ENCODE data around the gene C1R.

C1R gene

DNA sequence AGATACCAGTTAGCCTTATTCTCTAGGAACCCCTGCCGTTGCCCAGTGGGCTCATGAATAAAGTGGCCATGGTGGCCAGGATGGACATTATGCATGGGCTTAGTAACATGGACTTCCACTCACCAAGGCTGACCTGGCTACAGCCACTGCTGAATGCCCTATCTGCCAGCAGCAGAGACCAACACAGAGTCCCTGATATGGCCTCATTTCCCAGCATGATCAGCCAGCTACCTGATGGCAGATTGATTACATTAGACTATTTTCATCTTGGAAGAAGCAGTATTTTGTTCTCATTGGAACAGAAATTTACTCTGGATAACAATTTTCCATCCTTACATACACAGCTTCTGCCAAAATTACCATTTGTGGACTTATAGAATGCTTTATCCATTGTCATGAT, 57.8 kb downstream of the C1R start:
- no peak for DNase-seq (ENCODE audit: low spot score)

DNA sequence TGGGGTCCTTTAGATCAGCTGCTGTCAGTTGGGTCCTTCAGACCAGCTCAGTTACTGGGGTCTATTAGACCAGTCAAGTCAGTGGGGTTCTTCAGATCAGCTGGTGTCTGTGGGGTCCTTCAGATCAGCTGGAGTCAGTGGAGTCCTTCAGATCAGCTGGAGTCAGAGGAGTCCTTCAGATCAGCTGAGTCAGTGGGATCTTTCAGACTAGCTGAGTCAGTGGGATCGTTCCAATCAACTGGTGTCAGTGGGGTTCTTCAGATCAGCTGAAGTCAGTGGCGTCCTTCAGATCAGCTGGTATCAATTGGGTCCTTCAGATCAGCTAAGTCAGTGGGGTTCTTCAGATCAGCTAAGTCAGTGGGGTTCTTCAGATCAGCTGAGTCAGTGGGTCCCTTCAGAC, 59.3 kb downstream of the C1R start:
- no peak for DNase-seq (ENCODE audit: low spot score)

DNA sequence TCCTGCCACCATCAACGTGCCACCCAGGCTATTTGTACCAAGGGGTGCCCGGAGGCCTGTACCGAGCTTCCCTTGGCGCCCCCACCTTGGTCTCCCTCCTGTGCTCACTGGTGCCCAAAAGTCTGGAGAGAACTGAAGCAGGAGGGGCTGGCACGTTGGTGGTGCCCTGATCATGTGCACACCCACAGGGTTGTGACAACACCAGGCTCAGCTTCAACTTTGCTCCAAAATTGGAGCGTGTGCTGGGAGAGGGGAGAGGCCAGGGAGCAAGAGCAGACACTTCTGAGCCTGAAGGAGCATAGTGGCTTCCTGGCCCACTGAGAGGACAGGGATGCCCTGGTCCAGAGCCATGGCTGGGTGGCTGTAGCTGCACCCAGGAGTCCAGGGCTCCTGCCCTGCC, 60.9 kb downstream of the C1R start:
- DNase-seq (ENCODE audit: low spot score): no peak

All from CD4-positive, alpha-beta T cell treated with Interleukin-2 at 100 ng/mL for 4 hours (primary cell).